HG02642 (cell line): ENCODE results near the gene CCDC80.
"Not testable (repeated sequence)": the region's sequence is repeated elsewhere in the genome, so short reads cannot be mapped to it uniquely, and the experiment has no call there.

Source experiments
- ATAC-seq: cut with Tn5 transposase; IDR thresholded peaks from one replicate; pipeline ENCODE4 v1.9.1; 2021; ENCODE audit warnings: mild to moderate bottlenecking; ENCODE audit not compliant: unreplicated experiment, poor library complexity

The CCDC80 gene

GRCh38 chr3:112602217-112602838 lies 38.6 kb downstream of the CCDC80 start:
- peak; percentile 75 for ATAC-seq

- ATAC-seq: no peak
These were observed 42.2 kb downstream of the CCDC80 start for GRCh38 chr3:112598731-112599130.

- no peak for ATAC-seq
These were observed 43.0 kb downstream of the CCDC80 start for GRCh38 chr3:112597945-112598344.

- no peak for ATAC-seq
These were observed 46.1 kb downstream of the CCDC80 start for GRCh38 chr3:112594856-112595255.

- ATAC-seq: no peak
These were observed 47.7 kb downstream of the CCDC80 start for GRCh38 chr3:112593258-112593657.

GRCh38 chr3:112587336-112587735 lies 53.6 kb downstream of the CCDC80 start:
- ATAC-seq: no peak

GRCh38 chr3:112585782-112586181 lies 55.2 kb downstream of the CCDC80 start:
- ATAC-seq: no peak

GRCh38 chr3:112583105-112583504 lies 57.8 kb downstream of the CCDC80 start:
- no peak for ATAC-seq

GRCh38 chr3:112582244-112582874 lies 58.6 kb downstream of the CCDC80 start:
- no peak for ATAC-seq

GRCh38 chr3:112579697-112580096 lies 61.2 kb downstream of the CCDC80 start:
- no peak for ATAC-seq

- ATAC-seq: no peak
These were observed 61.7 kb downstream of the CCDC80 start for GRCh38 chr3:112579232-112579631.

- ATAC-seq: no peak
These were observed 68.2 kb downstream of the CCDC80 start for GRCh38 chr3:112572701-112573100.

GRCh38 chr3:112569265-112569664 lies 71.7 kb downstream of the CCDC80 start:
- no peak for ATAC-seq

GRCh38 chr3:112568642-112569041 lies 72.3 kb downstream of the CCDC80 start:
- no peak for ATAC-seq

GRCh38 chr3:112564940-112565305 lies 76.0 kb downstream of the CCDC80 start:
- no peak for ATAC-seq

- ATAC-seq: not testable (repeated sequence)
These were observed 76.5 kb downstream of the CCDC80 start for GRCh38 chr3:112564247-112564939.

GRCh38 chr3:112561734-112562529 lies 79.0 kb downstream of the CCDC80 start, which contains the start of the genes ATG3 and SLC35A5:
TSS of gene ATG3 (minus strand) at chr3:112561962. CDS start at chr3:112561528, 434 bp downstream.
TSS of gene SLC35A5 (plus strand) at chr3:112562045. CDS start at chr3:112563404, 1,359 bp downstream.
- peak; percentile 84 for ATAC-seq

- peak; percentile 59 for ATAC-seq
These were observed 79.5 kb downstream of the CCDC80 start for GRCh38 chr3:112561484-112561733.

- peak; percentile 27 for ATAC-seq
These were observed 80.0 kb downstream of the CCDC80 start for GRCh38 chr3:112560721-112561483.

GRCh38 chr3:112560307-112560706 lies 80.6 kb downstream of the CCDC80 start:
- no peak for ATAC-seq
